GM23248 (cell line): ENCODE data around the gene AKT2.

Experiments
- EZH2 ChIP-seq: fragments of 200-600 bp; sonication (generic); IDR thresholded peaks from 2 replicates; pipeline ENCODE4 v1.6.1; 2018; ENCODE audit warnings: antibody characterized with exemption, mild to moderate bottlenecking; ENCODE audit not compliant: insufficient read depth, poor library complexity, severe bottlenecking
- EZH2phosphoT487 ChIP-seq: fragments of 200-600 bp; sonication (generic); IDR thresholded peaks from 2 replicates; pipeline ENCODE4 v1.6.1; 2018; ENCODE audit warnings: antibody characterized with exemption, moderate library complexity, mild to moderate bottlenecking, low read depth; ENCODE audit not compliant: insufficient read depth

GRCh38 chr19:40314656-40315055 is 29.5 kb upstream of the AKT2 start:
- no peak for TF ChIP-seq EZH2
- no peak for TF ChIP-seq EZH2phosphoT487
